HFFc6 (cell line): Measurements from ENCODE around the gene HES4. TPM values are rescaled to one million over a fixed set of nuclear protein-coding genes. Genes with fewer than 3 reads are reported as not detected.
"Not testable (repeated sequence)": the region's sequence is repeated elsewhere in the genome, so short reads cannot be mapped to it uniquely, and the experiment has no call there.

Source experiments
- DNase-seq: peaks from one replicate; pipeline ENCODE4 v3.0.0-alpha.2; 2018
- H3K27ac Mint-ChIP-seq: 2 replicates; pipeline ENCODE4 v1.8.0; 2020; ENCODE audit warnings: mild to moderate bottlenecking, mixed read lengths
- H3K27me3 Mint-ChIP-seq: 2 replicates; pipeline ENCODE4 v1.8.0; 2021; ENCODE audit warnings: mild to moderate bottlenecking, moderate library complexity, mixed read lengths; ENCODE audit not compliant: insufficient read depth
- H3K36me3 Mint-ChIP-seq: 2 replicates; pipeline ENCODE4 v1.8.0; 2021; ENCODE audit warnings: low read depth, mixed read lengths
- H3K4me1 Mint-ChIP-seq: 2 replicates; pipeline ENCODE4 v1.8.0; 2020; ENCODE audit warnings: low read depth, mixed read lengths
- H3K4me3 Mint-ChIP-seq: 2 replicates; pipeline ENCODE4 v1.8.0; 2020; ENCODE audit warnings: mild to moderate bottlenecking, moderate library complexity, mixed read lengths
- H3K9me3 Mint-ChIP-seq: 2 replicates; pipeline ENCODE4 v1.8.0; 2020; ENCODE audit warnings: mild to moderate bottlenecking, mixed read lengths
- CTCF ChIP-seq: fragments of 200-600 bp; sonication (generic); IDR thresholded peaks from 2 replicates; pipeline ENCODE4 v1.5.0; 2021; ENCODE audit warnings: antibody characterized with exemption, mild to moderate bottlenecking
- total RNA-seq, 6 experiments: library from RNA; stranded (reverse); fragmentation: NEBNext Ultra II Directional; extraction: Animal tissue kit (Norgen Biotek cat#: 25700); gene quantifications; 2 replicates in 1 of 6; 3 replicates in 5 of 6; pipeline ENCODE4 v1.2.3, GENCODE V29; 2021

HES4 gene
- total RNA-seq, 6 experiments from 2014 or later: 14.1 to 17.4 (median 15.6) TPM

GRCh38 chr1:1019122-1019999 is 19.5 kb upstream of the HES4 start:
- Mint-ChIP-seq H3K27ac (no peak overlapping the region), H3K4me1 (peaks cover 27% of the 10 kb centered on the region), H3K9me3 (no peaks in the 10 kb centered on the region), H3K4me3 (0 out of 2 replicates have a peak overlapping the region, but pooled peaks have one; percentile 30), H3K36me3 (peaks cover 9% of the 10 kb centered on the region), H3K27me3 (peaks cover 2% of the 10 kb centered on the region)
- peak; percentile 73 for TF ChIP-seq CTCF
- DNase-seq: peak; percentile 58

- not testable (repeated sequence) for H3K36me3 Mint-ChIP-seq, H3K4me3 Mint-ChIP-seq, H3K27ac Mint-ChIP-seq, DNase-seq, H3K9me3 Mint-ChIP-seq, H3K27me3 Mint-ChIP-seq
- peaks cover 36% of the 10 kb centered on the region for H3K4me1 Mint-ChIP-seq
These were observed 18.4 kb upstream of the HES4 start for GRCh38 chr1:1018321-1018685.

- not testable (repeated sequence) for DNase-seq, H3K36me3 Mint-ChIP-seq, H3K4me3 Mint-ChIP-seq, H3K27me3 Mint-ChIP-seq, H3K27ac Mint-ChIP-seq, H3K9me3 Mint-ChIP-seq
- peaks cover 36% of the 10 kb centered on the region for H3K4me1 Mint-ChIP-seq
These were observed 17.8 kb upstream of the HES4 start for GRCh38 chr1:1017397-1018320.

- peak overlapping the region; percentile 94 for H3K4me3 Mint-ChIP-seq
- peaks cover 24% of the 10 kb centered on the region for H3K4me1 Mint-ChIP-seq
- H3K36me3 Mint-ChIP-seq: peaks cover 4% of the 10 kb centered on the region; the same call in 1 of the 2 replicates
- peaks cover 3% of the 10 kb centered on the region; the same call in 1 of the 2 replicates for H3K27me3 Mint-ChIP-seq
- H3K9me3 Mint-ChIP-seq: no peaks in the 10 kb centered on the region
- no peak for DNase-seq
- TF ChIP-seq CTCF: peak; percentile 70
- peak overlapping the region; percentile 96 for H3K27ac Mint-ChIP-seq
These were observed 15.1 kb upstream of the HES4 start for GRCh38 chr1:1014799-1015681.

GRCh38 chr1:1013922-1014648 is 14.2 kb upstream of the HES4 start:
- no peaks in the 10 kb centered on the region for H3K9me3 Mint-ChIP-seq
- H3K4me3 Mint-ChIP-seq: peak overlapping the region; percentile 94
- H3K36me3 Mint-ChIP-seq: peaks cover 4% of the 10 kb centered on the region; the same call in 1 of the 2 replicates
- peaks cover 3% of the 10 kb centered on the region; the same call in 1 of the 2 replicates for H3K27me3 Mint-ChIP-seq
- TF ChIP-seq CTCF: no peak
- peak overlapping the region; percentile 96 for H3K27ac Mint-ChIP-seq
- no peak for DNase-seq
- H3K4me1 Mint-ChIP-seq: peaks cover 24% of the 10 kb centered on the region
